ENCODE data around the gene SIRT1.

DNA sequence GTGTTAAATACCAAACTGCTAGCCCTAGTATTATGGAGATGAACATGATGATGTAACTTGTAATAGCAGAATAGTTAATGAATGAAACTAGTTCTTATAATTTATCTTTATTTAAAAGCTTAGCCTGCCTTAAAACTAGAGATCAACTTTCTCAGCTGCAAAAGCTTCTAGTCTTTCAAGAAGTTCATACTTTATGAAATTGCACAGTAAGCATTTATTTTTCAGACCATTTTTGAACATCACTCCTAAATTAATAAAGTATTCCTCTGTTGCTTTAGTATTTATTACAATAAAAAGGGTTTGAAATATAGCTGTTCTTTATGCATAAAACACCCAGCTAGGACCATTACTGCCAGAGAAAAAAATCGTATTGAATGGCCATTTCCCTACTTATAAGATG is 33.2 kb downstream of the SIRT1 start:
- TF ChIP-seq, protein P1, sequence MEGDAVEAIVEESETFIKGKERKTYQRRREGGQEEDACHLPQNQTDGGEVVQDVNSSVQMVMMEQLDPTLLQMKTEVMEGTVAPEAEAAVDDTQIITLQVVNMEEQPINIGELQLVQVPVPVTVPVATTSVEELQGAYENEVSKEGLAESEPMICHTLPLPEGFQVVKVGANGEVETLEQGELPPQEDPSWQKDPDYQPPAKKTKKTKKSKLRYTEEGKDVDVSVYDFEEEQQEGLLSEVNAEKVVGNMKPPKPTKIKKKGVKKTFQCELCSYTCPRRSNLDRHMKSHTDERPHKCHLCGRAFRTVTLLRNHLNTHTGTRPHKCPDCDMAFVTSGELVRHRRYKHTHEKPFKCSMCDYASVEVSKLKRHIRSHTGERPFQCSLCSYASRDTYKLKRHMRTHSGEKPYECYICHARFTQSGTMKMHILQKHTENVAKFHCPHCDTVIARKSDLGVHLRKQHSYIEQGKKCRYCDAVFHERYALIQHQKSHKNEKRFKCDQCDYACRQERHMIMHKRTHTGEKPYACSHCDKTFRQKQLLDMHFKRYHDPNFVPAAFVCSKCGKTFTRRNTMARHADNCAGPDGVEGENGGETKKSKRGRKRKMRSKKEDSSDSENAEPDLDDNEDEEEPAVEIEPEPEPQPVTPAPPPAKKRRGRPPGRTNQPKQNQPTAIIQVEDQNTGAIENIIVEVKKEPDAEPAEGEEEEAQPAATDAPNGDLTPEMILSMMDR (IDR thresholded peaks at IDR 0.05; ENCODE audit: insufficient read depth, low read depth, low read length): no peak
- no peak for TF ChIP-seq EZH2 (IDR thresholded peaks at IDR 0.05; ENCODE audit: insufficient read depth, low read length)

Data from astrocyte (in vitro differentiated cells and primary cell).